RWPE1 (cell line): ENCODE measurements around the gene ITGB8.
A peak's percentile ranks its signal among the peaks of the same experiment; 100 is the strongest.

Source experiments
- CTCF ChIA-PET: fragments of 350-600 bp; sonication (Branson Sonifier 250); formaldehyde crosslinking; extraction: SDS; loops from one replicate; lab custom pipeline; 2021; lab: Yijun Ruan, JAX
- POLR2A ChIA-PET: fragments of 400-600 bp; formaldehyde crosslinking; extraction: SDS; loops from one replicate; lab custom pipeline; 2020; ENCODE audit warnings: antibody characterized with exemption; ENCODE audit not compliant: low non-redundant PET; lab: Yijun Ruan, JAX
- DNase-seq: peaks from one replicate; pipeline ENCODE4 v3.0.0; 2012; ENCODE audit warnings: low spot score
- H3K27ac ChIP-seq: fragments of 450-650 bp; 2 replicates; pipeline ENCODE4 v1.5.1; 2017
- CTCF ChIP-seq: fragments of 450-650 bp; conservative IDR thresholded peaks from 2 replicates; pipeline ENCODE4 v1.5.1; 2017; ENCODE audit warnings: low read depth, mild to moderate bottlenecking

Gene ITGB8

GRCh38 chr7:20401861-20402746, 71.4 kb downstream of the ITGB8 start:
- POLR2A ChIA-PET: no interaction called here
- H3K27ac ChIP-seq: no peak overlapping the region
- TF ChIP-seq CTCF: no peak
- CTCF ChIA-PET: interaction anchor here (0.6 kb wide), 2 partner anchors 95 to 166 kb away, joined by 4 to 5 read pairs; no protein-coding TSS in a partner anchor
- no peak for DNase-seq

GRCh38 chr7:20402747-20403230, 72.1 kb downstream of the ITGB8 start:
- DNase-seq: no peak
- TF ChIP-seq CTCF: peak; percentile 66
- CTCF ChIA-PET: interaction anchor here (0.6 to 0.9 kb wide), 4 partner anchors 10 to 94 kb away, joined by 3 to 6 read pairs (median 4); no protein-coding TSS in a partner anchor
- POLR2A ChIA-PET: no interaction called here
- H3K27ac ChIP-seq: no peak overlapping the region

GRCh38 chr7:20403331-20403730, 72.6 kb downstream of the ITGB8 start:
- H3K27ac ChIP-seq: no peak overlapping the region
- ChIA-PET CTCF (interaction anchor here (0.8 to 0.9 kb wide), 3 partner anchors 11 to 87 kb away, joined by 3 to 6 read pairs (median 5); no protein-coding TSS in a partner anchor), POLR2A (no interaction called here)
- TF ChIP-seq CTCF: no peak
- DNase-seq: no peak

GRCh38 chr7:20404320-20404719, 73.6 kb downstream of the ITGB8 start:
- TF ChIP-seq CTCF: no peak
- POLR2A ChIA-PET: no interaction called here
- no peak for DNase-seq
- CTCF ChIA-PET: no interaction called here
- no peak overlapping the region for H3K27ac ChIP-seq

GRCh38 chr7:20407585-20408466, 77.1 kb downstream of the ITGB8 start:
- TF ChIP-seq CTCF: no peak
- peak; percentile 71 for DNase-seq
- CTCF ChIA-PET: interaction anchor here (0.6 to 0.8 kb wide), 3 partner anchors 22 to 235 kb away, joined by 4 to 7 read pairs (median 4); no protein-coding TSS in a partner anchor
- POLR2A ChIA-PET: no interaction called here
- H3K27ac ChIP-seq: peak overlapping the region; percentile 90

- ChIA-PET POLR2A (no interaction called here), CTCF (interaction anchor here (0.6 to 0.8 kb wide), 3 partner anchors 23 to 236 kb away, joined by 4 to 7 read pairs (median 4); no protein-coding TSS in a partner anchor)
- DNase-seq: peak; percentile 20
- TF ChIP-seq CTCF: no peak
- H3K27ac ChIP-seq: peak overlapping the region; percentile 90
These were observed 77.7 kb downstream of the ITGB8 start for GRCh38 chr7:20408467-20408826.
